Aorta (tissue), 4 donors: ENCODE data around the gene HNF1B. TPM values are rescaled to one million over a fixed set of nuclear protein-coding genes. Genes with fewer than 3 reads are reported as not detected.

ENCODE experiments used
- polyA plus RNA-seq, 2 donors: library from polyadenylated mRNA; stranded (reverse); fragments of 200-250 nt; gene quantifications; one replicate each; pipeline ENCODE4 v1.2.3, GENCODE V29; 2013
- total RNA-seq, 2 donors: library from RNA; stranded (reverse); fragmentation: NEBNext Ultra II Directional; extraction: Animal tissue kit (Norgen Biotek cat#: 25700); gene quantifications; one replicate each; pipeline ENCODE4 v1.2.1, GENCODE V29; 2021
- donor health status: healthy with polysubstance abuse.
- donor health status: Bipolar disorder and iron deficiency.
- donor health status: DM: no; HTN: no; CAD: no.
- donor health status: DM: yes; HTN: yes; CAD: no.

HNF1B gene
- total and polyA plus RNA-seq, 4 donors: 0.88 TPM; not detected in 3

Other genes starting within 250 kb of the HNF1B start
- 10 to 100 TPM; 29.8 to 43.5 TPM for gene SYNRG, start 135.6 kb downstream of the HNF1B start, total RNA-seq
- gene SYNRG, start 135.6 kb downstream of the HNF1B start, polyA plus RNA-seq: 10 to 100 TPM in 1 of 2 donors, 1 to 10 TPM in 1; 5.0 to 10.4 TPM
- 10 to 100 TPM; 19.7 to 25.2 TPM for gene DDX52, start 101.6 kb downstream of the HNF1B start, total RNA-seq
- 1 to 10 TPM; 6.5 TPM for gene DDX52, start 101.6 kb downstream of the HNF1B start, polyA plus RNA-seq
- not detected for gene TBC1D3K, start 179.4 kb upstream of the HNF1B start, total RNA-seq
- not detected for gene TBC1D3K, start 179.4 kb upstream of the HNF1B start, polyA plus RNA-seq
- gene TBC1D3L, start 244.0 kb upstream of the HNF1B start, total RNA-seq: 10 to 100 TPM in 1 of 2 donors, 1 to 10 TPM in 1; 7.1 to 22.5 TPM
- 10 to 100 TPM in 1 of 2 donors, 1 to 10 TPM in 1; 1.6 to 25.3 TPM for gene TBC1D3L, start 244.0 kb upstream of the HNF1B start, polyA plus RNA-seq